GM21576 (cell line): ENCODE measurements around the gene TMEM214.

Experiments
- ATAC-seq: cut with Tn5 transposase; IDR thresholded peaks from one replicate; pipeline ENCODE4 v1.9.1; 2021; ENCODE audit warnings: mild to moderate bottlenecking, moderate library complexity; ENCODE audit not compliant: unreplicated experiment

The TMEM214 gene

DNA sequence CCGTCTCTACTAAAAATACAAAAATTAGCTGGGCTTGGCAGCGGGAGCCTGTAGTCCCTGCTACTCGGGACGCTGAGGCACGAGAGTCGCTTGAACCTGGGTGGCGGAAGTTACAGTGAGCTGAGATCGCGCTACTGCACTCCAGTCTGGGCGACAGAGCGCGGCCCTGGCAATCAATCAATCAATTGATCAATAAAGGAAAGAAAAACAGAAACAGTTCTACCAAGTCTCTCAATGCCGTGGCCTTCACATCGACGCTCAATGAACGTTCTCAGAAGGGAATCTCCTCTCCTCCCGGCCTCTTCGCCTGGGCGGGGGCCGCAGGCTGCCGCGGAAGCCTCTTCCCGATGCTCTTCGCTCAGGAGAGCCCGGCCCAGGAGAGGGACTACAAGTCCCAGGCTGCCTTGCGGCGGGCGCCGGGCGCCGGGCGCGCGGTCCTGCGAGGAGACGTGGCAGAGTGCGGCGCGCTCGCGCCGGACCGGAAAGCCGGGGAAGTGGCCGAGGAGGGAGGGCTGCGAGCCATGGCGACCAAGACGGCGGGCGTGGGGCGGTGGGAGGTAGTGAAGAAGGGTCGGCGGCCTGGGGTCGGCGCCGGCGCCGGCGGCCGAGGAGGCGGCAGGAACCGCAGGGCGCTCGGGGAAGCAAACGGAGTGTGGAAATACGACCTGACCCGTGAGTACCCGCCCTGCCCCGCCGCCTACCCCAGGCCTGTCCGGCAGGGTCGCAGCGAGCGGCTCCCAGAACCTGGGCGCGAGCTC lies at the start of gene TMEM214:
Gene TMEM214 (plus strand): TSS at position 471 of the 758 bp plus-strand sequence. CDS start 51 bp downstream, at position 522.
- ATAC-seq = peak; percentile 87

- ATAC-seq = no peak
Measured at GRCh38 chr2:26983746-26984145, 49.0 kb upstream of the TMEM214 start.

- no peak for ATAC-seq
Measured at GRCh38 chr2:26985807-26986206, 47.0 kb upstream of the TMEM214 start.

DNA sequence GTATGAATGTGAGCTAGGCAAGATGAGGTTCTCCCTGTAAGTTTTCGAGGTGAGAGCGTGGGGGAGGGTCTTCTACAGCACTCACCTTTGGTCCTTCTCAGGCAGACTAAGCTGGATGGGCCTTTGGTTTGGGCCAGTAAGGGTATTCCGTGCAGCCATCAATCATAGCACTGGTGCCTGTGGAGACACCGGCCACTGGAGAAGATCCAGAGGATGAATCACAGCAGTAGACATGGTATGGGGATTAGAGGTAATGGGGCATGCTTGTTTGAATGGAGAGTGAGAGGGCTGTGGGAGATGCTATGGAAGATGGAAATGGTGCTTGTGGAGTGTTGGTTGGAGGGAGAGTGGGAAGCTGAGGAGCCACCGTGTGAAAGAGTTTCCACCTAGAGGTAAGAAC lies 46.2 kb upstream of the TMEM214 start:
- no peak for ATAC-seq

DNA sequence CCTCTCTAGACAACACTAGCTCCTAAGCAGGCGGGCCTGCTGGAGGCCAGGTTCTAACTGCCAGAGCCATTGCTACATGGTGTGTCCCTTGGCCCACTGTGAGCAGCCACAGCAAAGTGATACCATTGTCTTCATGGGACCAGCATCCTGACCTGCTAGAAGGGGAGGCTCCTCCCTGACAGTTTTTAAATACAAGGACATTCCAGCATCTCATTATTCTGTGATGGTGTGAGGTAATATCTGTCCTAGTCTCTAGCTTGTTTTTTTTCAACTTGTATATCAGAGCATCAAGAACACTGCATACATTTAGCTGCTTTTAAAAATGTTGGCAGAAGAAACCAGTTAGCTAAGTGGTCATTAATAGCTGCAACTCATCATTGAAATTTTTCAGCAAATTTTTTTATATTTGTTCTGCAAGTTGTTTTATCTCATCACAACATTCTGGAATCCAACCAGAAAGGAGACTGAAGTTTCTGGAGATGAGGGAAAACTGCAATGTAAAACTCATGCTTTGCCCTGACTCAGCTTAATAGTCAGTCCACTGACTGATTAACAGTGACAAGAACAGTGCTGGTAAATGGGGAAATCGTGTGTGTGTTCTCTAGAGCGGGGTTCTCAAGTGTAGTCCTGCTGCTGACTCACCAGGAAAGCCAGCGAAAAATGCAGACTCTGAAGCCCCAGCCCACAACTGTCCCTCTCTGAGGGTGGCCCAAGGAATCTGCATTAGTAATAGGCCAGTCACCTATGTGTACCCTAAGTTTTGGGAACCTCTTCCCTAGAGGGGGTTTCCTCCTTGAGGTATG lies 44.5 kb upstream of the TMEM214 start:
- ATAC-seq = no peak

DNA sequence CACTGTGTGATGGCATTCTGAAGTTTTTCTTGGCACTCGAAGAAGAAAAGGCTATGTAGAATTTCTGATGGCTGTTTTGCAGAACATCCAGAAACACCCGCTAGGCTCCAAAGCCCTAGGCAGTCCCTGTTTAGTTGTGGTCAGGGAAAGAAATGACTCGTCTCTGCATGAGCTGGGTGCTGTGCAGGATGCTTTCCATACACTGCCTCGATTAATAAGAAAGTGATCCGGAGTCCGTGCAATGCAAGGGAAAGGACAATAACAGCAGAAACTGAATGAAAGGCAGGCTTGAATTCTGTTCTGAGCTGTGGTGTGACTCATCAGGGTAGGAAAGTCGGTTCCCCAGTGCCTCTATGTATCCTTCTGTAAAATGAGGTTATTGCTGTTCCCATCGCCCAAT lies 43.6 kb upstream of the TMEM214 start:
- ATAC-seq = no peak

DNA sequence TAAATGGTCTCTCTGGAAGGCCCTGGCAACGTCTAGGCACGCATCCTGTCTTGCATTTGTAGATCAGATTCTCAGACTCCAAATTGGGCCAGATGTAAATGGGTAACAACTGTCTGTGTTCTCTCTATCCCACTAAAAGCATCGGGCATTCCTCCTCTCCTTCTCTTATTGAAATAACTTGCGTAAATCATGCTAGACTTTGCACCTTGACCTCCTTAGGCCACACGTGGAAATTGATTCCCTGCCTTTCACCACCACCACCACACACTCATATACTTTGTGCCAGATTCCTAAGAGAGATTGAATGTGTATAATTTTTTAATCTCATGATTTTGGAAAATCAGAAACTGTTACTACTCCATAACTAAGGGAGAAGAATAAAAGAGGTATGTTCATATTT lies 41.0 kb upstream of the TMEM214 start:
- no peak for ATAC-seq

- no peak for ATAC-seq
Measured at GRCh38 chr2:26993768-26994167, 39.0 kb upstream of the TMEM214 start.

DNA sequence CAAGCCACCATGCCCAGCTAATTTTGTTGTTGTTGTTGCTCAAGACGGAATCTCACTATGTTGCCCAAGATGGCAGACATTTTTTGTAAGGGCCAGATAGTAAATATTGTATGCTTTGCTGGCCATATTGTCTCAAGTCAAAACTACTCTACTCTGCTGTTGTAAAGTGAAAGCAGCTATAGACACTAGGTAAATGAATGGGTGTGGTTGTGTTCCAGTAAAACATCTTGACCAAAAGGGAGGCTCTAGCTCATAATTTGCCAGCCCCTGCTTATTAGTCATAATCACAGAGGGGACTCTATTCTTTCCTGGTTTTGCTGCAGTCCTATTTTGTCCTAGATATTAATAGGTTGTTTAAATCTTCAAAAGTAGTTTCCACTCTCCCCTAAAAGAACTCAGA lies 37.8 kb upstream of the TMEM214 start:
- no peak for ATAC-seq

DNA sequence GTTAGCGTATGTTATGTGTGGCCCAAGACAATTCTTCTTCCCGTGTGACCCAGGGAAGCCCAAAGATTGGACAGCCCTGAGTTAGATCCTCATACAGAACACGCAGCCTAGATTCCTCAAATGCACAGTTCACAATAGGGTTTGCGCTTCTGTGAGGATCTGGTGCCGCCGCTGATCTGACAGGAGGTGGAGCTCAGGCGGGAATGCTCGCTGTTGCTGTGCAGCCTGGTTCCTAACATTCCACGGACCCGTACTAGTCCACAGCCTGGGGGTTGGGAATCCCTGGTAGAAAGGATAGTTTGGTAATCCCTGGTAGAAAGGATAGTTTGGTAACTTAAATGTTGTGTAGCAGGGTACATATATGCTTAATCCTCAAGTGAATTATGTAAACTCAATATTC lies 35.4 kb upstream of the TMEM214 start:
- ATAC-seq = no peak

GRCh38 chr2:26998323-26998722 lies 34.4 kb upstream of the TMEM214 start:
- ATAC-seq = no peak

- no peak for ATAC-seq
Measured at GRCh38 chr2:27000228-27000627, 32.5 kb upstream of the TMEM214 start.

DNA sequence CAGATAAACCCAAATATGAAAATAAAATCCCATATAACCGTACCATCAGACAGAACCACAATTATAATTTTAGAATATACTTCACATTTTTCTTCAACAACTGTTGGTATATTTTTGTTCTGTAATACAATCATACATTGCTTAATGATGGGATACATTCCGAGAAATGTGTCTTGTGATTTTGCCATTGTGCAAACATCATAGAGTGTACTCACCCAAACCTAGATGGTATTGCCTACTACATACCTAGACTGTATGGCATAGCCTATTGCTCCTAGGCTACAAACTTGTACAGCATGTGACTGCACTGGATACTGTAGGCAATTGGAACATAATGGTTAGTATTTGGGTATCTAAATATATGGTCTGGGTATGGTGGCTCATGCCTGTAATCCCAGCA lies 31.8 kb upstream of the TMEM214 start:
- no peak for ATAC-seq

GRCh38 chr2:27001950-27002349 lies 30.8 kb upstream of the TMEM214 start:
- ATAC-seq = no peak

- ATAC-seq = no peak
Measured at GRCh38 chr2:27003007-27003406, 29.8 kb upstream of the TMEM214 start.

DNA sequence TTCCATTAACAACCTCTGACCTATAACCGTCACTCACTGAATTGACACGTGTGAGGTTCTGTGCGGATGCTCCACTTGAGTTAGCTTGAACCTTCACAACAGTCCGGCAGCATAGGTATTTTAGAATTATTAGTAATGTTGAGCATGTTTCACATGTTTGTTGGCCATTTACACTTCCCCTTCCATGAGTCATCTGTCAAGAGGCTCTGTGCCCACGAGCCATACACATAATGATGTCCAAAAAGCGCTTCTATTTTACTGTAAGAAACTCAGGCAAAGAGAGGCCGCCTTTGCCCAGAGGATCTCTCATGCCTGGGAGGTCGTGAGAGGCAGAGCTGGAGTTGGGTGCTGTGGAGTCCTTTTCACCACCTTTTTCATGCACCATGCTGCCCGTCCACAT lies 28.9 kb upstream of the TMEM214 start:
- ATAC-seq = no peak

DNA sequence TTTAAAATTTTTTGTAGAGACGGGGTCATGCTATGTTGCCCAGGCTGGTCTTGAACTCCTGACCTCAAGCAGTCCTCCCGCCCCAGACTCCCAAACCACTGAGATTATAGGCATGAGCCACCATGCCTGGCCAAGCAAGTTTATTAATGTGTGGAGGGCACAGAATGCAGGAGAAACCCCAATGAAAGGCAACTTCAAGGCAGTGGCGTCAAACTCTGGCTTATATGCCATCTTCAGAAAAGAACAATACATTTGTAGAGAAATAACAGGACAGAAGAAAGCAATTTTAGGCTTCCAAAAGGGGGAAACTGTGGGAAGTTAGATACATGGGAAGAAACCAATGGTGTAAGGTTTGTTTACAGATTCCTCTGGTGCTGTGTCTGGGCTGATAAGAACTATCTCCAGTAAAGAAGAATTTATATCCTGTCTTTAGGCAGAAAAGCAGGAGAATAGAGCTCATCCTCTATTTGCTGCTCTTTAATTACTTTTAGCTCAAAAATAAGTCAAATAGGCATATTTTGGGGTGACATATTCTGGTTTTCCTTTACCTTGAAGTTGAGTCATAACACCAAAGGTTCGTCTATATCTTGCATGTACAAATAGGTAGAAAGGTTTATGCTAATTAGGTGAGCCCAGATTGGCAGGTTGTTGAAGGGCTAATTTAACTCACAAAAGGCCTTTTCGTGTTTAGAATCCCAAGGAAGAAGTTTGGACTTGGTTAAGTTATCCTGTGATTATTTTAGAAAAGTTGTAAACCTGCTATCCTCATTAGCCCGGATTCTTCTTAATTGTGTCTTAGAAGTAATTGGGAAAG lies 26.0 kb upstream of the TMEM214 start:
- no peak for ATAC-seq

GRCh38 chr2:27007416-27008374 lies 25.1 kb upstream of the TMEM214 start:
- ATAC-seq = no peak

DNA sequence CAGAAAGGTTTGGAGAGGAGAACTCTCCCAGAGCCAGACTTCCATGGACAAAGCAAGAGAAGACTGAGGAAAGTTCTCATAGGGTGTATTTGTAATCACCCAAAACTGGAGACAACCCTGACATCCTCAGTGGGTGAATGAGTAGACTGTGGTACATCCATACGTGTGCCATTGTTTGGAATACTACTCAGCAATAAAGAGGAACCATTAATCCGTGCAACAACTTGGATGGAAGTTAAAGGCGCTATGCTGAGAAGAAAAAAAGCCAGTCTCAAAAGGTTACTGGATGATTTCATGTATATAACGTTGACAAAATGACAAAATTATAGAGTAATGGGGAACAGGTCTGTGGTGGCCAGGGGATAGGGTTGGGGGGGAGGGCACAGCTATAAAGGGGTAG lies 24.1 kb upstream of the TMEM214 start:
- ATAC-seq = no peak

- no peak for ATAC-seq
Measured at GRCh38 chr2:27009083-27009482, 23.7 kb upstream of the TMEM214 start.
